Cerebellar nuclear complex (tissue), 1 donor: ENCODE results near the gene SLC35F1.
"Not testable (repeated sequence)": the region's sequence is repeated elsewhere in the genome, so short reads cannot be mapped to it uniquely, and the experiment has no call there.

ENCODE experiments used
- DNase-seq, 2 experiments: peaks; one replicate each; lab custom pipeline; 2025; lab: John Stamatoyannopoulos, UW

Gene SLC35F1

DNA sequence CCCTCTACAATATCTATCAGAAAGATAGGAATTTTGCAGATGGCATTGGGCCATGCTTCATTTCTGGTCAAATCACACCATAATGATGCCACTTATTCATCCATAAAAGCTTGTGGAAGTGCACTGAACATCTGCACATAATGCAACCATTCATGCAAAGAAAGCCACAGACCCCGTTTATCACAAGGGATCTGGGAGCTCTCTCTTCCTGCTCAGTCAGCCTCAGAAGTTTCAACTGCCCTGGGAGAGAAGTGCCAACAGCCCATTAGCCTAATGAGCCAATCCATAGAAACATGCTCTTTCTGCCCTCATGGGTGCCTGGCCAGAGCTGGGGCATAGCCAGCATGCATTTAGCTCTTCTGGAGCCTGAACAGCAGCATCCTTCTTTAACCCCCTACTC, 85.8 kb downstream of the SLC35F1 start:
- no peak for DNase-seq

DNA sequence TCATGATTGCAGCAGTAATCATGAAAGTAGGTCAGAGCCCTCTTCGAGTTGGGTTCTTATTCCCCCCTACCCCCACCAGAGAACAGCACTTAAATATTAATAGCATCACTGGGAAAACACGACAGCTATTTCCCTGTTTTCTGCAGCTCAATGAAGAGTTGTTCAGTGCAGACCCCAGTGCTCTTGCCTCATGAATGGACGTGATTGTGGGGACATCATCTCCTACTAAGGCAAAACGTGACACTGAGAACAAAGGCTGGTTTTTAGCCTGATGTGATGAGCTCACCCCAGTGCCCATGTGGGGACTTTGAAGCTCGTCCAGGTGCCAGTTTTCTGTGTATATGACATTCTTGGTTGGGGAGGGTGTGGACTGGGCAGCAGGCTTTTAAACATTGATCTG, 105.9 kb downstream of the SLC35F1 start:
- no peak for DNase-seq

DNA sequence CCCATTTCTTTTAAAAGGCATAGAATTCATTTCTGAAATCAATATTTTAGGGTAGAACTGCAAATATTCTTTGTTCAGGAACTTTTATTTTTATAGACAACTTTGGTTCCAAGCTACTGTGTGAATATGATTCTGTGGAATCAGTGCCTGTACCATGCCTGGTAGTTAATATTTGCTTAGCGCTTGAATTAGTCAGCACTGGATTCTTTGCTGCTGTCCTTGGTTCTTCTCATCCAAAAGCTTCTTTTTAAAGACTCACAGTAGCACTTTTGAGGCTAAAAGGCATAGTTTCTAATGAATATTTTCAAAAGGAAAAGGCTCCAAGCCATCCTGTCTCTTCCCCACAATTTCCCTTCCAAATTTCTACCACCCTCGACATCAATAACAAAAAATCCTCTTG, 109.5 kb downstream of the SLC35F1 start:
- no peak for DNase-seq

DNA sequence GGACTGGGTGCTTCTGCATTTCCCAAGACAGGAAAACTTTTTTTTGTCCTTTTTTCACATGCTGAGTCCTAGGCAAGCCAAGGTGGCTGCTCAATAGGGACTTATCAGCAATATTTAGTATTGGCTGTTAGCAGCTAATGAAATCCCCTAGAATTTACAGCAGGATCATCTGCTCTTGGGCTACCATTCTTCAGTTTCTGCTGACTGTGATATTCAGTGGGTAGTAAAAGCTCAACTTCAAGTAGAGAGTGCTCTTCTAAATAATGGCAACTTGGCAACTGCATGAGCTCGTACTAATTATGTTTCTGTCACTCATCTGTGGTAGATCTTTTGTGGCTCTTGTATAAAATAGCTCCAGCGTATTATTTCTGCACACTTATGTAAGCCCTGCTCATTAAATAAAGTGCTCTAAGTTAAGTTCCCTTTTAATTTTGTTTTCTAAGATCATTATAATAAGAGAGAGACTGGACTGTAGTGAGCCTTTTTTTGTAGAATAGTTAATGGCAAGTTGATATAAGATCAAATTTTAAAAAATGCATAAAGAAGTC, 110.3 kb downstream of the SLC35F1 start:
- DNase-seq, result no peak

DNA sequence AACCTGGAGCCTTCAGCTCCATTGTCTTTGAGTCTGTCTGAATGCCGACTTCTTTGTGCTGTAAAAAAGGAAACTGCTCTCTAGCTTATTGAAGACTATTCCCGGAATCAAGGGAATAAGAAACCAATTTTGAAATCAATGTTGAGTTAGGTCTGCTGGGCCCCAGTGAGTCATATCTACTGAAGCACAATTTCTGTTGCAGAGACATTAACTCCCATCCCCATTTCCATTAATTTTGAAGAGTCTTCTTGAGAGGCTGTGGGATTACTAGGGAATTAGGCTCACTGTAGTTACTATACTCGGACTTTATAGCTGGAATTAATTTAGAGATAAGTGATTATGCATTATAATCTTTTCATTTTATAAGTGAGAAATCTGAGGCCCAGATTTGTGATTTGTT, 116.7 kb downstream of the SLC35F1 start:
- no peak for DNase-seq

DNA sequence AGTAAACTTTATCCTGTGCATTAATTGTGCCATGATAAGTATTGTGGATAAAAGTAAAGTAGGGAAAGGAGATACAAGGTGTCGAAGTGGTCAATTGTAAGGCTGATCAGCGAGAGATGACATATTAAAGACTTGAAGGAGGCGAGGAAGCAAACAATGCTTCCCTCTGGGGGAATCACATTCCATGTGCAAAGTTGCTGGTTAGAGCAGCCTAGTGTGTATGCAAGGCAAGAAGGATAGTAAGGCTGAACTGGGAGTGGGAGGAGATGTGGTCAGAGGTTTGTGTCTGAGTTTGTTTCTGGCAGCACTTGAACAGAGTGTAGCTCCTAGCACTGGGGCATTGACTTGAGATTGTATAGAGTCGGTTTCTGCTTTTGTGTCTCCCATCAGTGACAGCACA, 122.9 kb downstream of the SLC35F1 start:
- no peak for DNase-seq

DNA sequence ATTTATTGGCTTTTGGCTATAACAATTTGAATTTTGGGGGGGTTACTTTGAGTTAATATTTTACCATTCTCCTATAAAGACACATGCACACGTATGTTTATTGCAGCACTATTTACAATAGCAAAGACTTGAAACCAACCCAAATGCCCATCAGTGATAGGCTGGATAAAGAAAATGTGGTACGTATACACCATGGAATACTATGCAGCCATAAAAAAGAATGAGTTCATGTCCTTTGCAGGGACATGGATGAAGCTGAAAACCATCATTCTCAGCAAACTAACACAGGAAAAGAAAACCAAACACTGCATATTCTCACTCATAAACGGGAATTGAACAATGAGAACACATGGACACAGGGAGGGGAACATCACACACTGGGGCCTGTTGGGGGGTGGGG, 130.4 kb downstream of the SLC35F1 start:
- not testable (repeated sequence) for DNase-seq

DNA sequence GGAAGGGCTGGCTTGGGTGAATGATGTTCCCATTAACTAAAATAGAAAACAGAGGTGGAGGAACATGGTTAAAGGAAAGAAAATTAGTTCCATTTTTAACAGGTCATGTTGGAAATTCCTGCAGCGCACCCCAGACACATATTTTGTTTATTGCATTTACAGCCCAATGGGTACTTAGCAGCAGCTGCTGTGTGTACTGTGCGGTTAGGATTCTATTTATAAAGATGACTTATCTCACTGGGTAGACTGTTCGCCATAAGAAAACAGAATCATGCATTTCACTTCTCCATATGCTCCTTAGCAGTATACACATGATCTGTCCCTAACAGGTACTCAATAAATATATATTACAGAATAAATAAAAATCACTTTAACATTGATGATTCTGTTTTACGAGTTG, 135.8 kb downstream of the SLC35F1 start:
- no peak for DNase-seq

DNA sequence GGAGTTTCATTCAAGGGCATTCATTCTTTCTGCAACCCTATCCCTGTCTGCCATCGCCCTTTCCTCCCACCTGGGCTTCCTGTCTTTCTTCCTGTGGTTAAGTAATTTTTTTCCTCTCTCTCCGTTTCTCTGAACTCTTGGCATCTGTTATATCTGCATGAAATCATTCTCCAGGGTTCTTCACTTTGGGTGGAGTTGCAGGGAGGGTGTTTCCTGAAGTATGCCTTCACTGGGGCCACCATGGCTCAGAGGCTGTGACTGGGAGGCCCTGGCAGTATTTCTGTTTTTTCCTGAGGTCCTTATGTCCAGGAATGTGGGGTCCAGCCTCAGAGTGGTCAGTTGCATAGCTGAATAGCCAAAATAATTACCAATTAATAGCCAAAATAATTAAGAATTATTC, 137.2 kb downstream of the SLC35F1 start:
- no peak for DNase-seq

DNA sequence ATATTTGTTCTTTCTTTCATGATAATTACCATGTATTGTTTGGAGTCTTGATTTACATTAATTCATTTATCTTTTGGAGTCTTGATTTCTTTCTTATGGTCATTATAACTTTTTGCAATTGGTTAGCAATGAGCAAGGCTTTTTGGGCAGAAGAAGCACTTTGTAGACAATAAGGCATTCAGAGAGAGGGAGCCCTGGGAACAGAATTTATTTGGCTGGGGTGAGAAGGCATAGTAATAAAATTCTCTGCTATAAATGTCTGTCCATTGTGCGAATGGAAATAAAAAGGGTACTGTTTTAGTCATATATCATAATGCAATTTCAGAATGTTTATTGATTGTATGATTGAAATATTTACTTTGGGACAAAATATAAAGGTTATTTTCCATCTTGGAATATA, 147.0 kb downstream of the SLC35F1 start:
- DNase-seq, result no peak

DNA sequence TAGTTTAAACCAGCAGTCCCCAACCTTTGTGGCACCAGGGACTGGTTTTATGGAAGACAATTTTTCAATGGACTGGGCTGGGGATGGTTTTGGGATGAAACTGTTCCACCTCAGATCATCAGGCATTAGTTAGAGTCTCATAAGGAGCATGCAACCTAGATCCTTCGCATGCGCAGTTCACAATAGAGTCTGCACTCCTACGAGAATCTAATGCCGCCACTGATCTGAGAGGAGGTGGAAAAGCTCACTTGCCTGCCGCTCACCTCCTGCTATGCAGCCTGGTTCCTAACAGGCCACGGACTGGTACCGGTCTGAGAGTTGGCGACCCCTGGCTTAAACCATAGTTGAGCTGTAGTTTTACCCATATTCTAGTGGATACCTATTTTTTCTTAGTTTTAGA, 154.6 kb downstream of the SLC35F1 start:
- no peak for DNase-seq

DNA sequence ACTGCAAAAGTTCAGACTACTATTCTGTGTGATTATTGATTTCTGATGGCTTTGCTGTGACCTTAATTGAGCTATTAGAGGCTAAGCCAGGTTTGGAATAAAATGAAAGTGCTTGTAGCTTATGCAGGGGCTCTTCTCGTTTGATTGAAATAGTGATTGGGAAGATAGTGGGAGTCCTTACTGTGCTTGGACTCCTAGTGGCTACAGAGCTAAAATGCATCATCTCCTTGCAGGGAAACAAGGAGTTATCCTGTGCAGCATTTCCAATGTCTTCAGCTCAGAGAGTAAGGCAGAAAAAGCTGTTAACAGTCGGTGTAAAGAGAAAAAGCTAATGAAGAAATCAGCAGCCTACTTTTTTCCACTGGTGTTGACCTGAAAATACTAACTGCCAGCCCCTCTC, 173.5 kb downstream of the SLC35F1 start:
- no peak for DNase-seq

DNA sequence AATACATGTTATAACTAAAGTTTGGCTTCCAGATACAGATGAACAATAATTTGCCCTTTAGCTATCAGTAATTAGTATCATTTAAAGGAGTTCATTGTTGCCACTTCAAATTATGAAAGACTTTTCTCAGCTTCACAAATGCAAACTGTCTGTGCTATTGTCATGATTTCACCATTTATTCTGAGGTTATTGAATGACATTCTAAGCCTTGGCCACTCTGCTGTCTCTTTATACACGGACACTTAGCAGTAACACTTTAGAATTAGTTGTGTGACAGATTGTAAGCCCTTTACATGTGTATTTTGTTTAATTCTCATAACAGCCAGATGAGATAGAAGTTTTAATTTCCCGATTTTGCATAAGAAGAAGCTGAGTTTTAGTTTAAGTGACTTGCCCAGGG, 176.6 kb downstream of the SLC35F1 start:
- no peak for DNase-seq

DNA sequence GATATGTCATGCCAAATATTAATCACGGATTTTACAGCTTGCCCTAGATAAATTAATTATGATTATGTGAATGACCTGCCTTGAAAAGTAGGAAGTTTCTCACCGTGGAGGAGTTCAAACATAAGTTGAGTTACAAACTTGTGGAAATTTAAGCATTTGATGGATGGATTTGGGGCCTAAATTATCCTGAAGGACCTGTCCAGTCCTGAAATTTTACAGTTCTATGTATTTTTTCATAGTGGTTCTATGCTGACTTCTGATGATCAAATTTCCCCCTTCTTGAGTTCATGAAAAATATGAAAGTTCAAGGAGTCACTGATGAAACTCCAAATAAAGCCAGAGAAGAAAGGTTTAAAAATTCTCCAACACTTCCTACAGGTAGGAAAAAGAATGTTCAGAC, 178.6 kb downstream of the SLC35F1 start:
- no peak for DNase-seq

DNA sequence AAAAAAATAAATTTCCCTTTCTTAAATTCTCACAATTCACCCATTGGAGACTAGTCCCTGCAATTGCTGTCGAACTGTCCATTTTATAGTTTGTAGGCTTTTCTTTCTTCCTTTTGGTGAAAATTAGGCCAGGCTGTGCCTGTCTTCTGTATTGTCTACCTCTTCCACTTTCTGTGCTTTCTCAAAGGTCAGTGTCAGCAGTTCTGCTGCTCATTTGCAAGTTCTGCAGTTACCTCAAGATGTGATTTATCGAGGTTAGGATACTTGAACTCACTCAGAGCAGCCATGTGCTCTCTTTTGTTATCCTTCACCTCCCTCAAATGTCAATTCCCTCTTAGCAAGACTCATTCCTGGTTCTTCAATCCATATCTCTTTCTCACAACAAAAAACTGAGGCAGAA, 179.1 kb downstream of the SLC35F1 start:
- no peak for DNase-seq

DNA sequence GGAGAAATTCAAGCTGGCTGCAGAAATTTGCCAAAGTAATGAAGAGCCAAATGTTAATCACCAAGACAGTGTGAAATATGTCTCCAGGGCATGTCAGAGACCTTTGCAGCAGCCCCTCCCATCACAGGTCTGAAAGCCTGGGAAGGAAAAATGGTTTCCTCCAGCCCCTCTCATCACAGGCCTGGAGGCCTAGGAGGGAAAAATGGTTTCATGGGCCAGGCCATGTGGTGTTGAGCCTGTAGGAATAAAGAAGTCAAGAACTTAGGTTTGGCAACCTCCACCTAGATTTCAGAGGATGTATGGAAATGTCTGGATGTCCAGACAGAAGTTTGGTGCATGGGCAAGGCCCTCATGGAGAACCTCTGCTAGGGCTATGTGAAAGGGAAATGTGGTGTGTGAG, 185.0 kb downstream of the SLC35F1 start:
- DNase-seq, result no peak

DNA sequence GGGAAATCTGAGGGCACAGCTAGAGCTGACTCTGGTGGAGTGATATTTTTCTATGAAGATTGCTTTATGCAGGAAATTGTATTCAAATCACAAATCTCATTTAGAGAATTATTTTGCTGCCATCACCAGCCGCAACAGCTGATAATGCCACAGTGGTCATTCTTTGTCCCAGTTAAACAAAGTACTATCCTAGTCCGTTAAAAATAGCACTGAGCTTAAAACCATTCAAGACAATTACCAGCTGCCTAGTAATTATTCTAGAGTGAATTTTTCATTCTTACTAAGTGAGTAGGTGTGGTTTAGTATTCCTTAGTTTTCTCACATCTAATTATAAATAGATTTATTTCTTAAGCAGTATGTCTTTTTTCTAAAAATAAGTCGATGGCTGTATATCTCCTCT, 190.5 kb downstream of the SLC35F1 start:
- DNase-seq, result no peak

DNA sequence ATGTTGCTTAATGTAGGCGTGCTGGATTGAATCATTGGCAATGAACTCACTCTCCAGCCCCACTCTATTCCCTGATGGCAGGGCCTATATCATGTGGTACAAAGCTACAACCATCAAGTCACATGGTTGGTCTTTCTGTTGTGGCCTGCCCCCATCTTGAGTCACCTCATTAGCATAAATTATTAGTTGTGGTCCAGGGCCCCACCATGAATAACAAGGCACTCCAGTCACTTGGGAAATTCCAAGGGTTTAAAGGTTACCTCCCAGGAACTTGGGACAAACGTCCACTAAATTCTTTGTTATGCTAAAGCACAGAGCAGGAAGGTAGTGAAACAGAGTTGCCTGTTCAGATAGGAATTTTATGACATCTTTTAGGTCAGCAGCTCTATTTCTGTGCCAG, 193.7 kb downstream of the SLC35F1 start:
- no peak for DNase-seq

DNA sequence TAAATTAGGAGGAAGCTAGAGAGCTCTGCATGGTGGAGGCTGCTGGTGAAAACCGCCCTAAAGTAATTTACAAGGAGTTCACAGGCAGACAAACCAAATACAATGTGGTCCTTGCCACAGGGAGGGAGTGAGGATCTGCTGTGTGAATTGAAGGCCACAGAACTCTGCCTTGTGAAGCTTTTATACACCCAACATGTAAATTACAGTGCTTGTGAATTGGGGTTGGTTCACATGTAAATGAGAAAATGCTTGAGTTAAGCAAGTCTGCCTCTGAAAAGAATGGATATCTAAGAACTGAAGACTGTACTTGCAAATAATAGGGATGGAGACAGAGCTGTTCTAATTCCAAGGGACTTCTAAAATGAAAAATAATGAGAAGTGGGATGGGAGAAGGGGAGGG, 194.2 kb downstream of the SLC35F1 start:
- DNase-seq, result no peak

DNA sequence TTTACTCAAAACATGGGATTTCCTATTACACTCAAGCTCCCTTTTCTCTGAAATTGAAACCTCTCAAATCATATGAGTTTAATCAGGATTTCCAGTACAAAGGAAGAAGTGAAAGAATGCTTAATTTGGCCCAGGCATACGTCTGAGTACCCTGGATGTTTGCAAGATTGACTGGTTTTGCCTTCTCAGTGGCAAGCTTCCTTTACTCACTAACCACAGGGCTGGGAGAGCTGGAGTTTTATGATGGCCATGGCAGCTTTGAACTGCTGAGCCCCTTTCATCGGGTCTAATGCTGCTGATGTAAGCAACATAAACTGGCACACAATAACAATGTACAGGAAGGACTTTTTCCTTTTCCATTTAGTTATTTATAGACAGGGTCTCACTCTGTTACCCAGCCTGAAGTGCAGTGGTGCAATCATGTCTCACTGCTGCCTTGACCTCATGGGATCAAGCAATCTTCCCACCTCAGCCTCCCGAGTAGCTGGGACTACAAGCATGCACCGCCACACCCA, 194.8 kb downstream of the SLC35F1 start:
- DNase-seq, result no peak

DNA sequence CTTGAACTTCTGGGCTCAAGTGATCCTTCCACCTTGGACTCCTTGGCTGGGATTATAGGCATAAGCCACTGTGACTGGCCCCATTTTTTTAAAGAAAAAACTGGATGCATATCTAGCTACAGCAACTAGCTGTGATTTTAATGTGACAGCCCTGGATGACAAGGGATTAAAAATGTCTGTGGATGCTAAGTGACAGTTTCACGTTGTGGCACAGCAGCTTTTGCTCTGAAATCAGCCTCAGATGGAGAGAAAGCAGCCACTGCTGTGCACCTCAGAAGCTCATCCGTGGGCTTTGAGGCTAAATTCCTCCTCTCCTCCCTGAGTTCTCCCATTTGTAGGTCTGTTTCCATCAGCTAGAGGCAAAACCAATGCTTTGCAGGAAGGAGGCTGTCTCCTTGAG, 195.3 kb downstream of the SLC35F1 start:
- DNase-seq, result no peak

DNA sequence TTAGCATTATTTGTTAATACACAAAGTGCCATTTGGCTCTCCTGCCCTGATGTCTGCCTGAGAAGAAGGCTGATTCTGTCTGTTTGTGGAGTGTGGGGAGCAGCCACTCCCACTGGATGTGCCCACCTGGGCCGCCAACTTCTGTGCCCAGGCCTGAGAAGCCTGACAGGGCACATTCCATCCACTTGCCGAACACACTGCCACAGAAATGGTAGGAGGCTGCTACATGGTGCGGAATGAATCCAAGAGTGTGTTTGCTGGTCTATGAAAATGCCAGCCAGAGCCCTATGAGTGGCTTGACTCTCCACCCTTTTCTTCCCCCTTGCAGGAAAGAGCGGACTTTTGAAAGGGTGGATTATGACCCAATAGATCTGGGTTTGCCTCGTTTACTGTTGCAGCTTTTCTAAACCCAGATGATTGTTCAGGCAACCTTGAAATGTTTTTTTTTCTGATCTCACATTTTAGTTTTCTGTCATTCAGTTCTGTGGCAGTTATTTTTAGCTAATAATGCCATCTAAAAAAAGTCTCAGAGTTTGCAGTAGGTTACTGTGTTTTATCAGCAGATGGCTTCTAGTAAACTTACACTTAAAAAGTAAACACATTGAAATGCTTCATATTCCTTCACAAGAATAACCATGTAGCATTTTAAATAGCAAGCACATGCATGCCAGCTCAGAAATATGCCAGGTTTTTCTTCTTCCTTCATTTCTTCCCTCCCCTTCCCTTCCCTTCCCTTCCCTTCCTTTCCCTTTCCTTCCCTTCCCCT, 196.5 kb downstream of the SLC35F1 start:
- DNase-seq, result no peak

DNA sequence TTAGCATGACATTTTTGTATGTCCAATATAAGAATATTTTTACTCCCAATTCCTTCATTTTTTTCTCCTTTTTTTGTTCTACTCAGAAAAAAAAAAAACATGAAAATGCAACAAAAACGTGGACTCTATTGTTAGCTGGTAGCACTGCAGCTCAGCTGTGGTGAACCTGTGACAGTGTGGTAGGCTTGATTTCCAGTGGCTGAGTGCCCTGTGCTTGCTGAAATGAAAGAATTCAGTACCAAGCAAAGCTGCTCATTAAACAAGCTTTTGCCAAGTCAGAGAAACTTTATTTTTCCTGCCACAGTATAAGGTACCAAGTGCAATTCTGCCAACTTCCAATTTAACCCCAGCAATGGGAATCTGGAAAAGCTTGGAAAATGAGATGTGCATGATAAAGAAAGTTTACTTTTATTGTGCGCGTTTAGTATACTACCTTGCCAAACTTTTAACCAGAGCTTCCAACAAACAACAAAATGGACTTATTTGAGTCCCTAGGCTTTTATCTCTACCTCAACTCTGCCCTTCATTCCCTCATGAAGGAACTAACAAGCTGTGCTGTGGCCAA, 215.2 kb downstream of the SLC35F1 start:
- DNase-seq, result no peak

DNA sequence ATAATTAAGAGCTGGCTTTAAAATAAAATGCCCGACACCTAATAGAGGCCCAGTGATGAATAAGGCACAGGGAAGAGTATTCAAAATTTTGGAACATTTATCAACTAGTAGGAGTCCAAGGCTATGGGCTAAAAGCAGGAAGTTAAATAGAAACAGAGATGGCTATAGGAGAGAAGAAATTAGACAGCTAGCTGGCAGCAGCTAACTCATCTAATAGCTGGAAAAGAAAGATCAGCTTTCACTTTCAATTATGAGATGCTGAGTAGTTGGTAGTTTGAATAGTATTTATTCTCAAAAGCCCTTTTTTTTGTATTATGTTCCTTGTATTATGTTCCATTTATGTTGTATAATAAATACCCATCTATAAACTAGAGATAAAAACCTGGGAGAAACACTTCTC, 215.7 kb downstream of the SLC35F1 start:
- DNase-seq, result no peak
